ENCODE data around the gene CNTRL. TPM values are rescaled to one million over a fixed set of nuclear protein-coding genes. Genes with fewer than 3 reads are reported as not detected.
"Not testable (repeated sequence)": the region's sequence is repeated elsewhere in the genome, so short reads cannot be mapped to it uniquely, and the experiment has no call there.

CNTRL gene
- polyA plus RNA-seq, 1 of the 3 experiments (the other 2 are of a cell fraction), result 3.6 TPM

DNA sequence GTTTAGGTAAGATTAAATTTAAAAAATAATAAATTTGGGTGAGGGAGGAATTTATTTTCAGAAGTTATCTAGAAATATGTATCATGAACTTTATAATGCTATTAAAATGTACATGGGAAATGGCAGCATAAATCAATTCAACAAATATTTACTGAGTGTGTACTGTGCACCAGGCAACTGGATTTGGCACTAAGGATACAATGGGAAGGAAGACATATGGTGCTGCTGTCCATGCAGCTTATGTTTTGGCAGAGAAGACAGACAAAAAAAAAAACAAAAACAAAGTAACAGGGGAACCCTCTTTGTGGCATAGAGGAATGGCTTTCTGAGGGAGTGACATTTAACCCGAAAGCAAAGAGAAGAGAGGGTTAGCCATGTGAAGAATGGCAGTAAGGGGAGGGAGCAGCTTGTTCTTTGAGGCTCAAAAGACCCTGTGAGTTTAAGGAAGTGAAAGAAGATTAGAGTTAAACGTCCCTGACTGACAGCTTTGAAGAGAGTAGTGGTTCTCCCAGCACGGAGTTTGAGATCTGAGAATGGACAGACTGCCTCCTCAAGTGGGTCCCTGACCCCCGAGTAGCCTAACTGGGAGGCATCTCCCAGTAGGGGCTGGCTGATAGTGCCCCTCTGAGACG is 23.9 kb downstream of the CNTRL start:
- peaks cover 0 to 5% of the 10 kb centered on the region in 2 experiments; a peak in 2 of 4 replicates for H3K4me1 ChIP-seq (ENCODE audit: control insufficient read depth in 1 of 2, insufficient read depth in 2 of 2, low read depth in 1 of 2, low read length in 1 of 2)
- no peak overlapping the region for H3K27ac ChIP-seq (ENCODE audit: low read depth in 2 of 2, low read length in 1 of 2)
- peaks cover 4% of the 10 kb centered on the region for H3F3A ChIP-seq (replicated peaks; ENCODE audit: insufficient read depth)
- DNase-seq, result no peak
- no peak overlapping the region for H3K4me3 ChIP-seq (ENCODE audit: low read depth in 2 of 2, low read length in 1 of 2)
- ChIA-PET CTCF (no interaction called here), POLR2A (no interaction called here)
- WGBS (ENCODE audit: low lambda C conversion rate), result 90% methylated on average over 4 of the region's 5 CpGs
- no peak overlapping the region for H3K4me2 ChIP-seq
- H3K9me3 ChIP-seq, result no peaks in the 10 kb centered on the region
- H3K9me2 ChIP-seq, result no peaks in the 10 kb centered on the region
- no peaks in the 10 kb centered on the region for H4K20me1 ChIP-seq (ENCODE audit: insufficient read depth)
- TF ChIP-seq, protein P1, sequence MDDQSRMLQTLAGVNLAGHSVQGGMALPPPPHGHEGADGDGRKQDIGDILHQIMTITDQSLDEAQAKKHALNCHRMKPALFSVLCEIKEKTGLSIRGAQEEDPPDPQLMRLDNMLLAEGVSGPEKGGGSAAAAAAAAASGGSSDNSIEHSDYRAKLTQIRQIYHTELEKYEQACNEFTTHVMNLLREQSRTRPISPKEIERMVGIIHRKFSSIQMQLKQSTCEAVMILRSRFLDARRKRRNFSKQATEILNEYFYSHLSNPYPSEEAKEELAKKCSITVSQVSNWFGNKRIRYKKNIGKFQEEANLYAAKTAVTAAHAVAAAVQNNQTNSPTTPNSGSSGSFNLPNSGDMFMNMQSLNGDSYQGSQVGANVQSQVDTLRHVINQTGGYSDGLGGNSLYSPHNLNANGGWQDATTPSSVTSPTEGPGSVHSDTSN (IDR thresholded peaks at IDR 0.05), result no peak
- no peak for TF ChIP-seq JUND (IDR thresholded peaks at IDR 0.05)
- TF ChIP-seq, protein P2, sequence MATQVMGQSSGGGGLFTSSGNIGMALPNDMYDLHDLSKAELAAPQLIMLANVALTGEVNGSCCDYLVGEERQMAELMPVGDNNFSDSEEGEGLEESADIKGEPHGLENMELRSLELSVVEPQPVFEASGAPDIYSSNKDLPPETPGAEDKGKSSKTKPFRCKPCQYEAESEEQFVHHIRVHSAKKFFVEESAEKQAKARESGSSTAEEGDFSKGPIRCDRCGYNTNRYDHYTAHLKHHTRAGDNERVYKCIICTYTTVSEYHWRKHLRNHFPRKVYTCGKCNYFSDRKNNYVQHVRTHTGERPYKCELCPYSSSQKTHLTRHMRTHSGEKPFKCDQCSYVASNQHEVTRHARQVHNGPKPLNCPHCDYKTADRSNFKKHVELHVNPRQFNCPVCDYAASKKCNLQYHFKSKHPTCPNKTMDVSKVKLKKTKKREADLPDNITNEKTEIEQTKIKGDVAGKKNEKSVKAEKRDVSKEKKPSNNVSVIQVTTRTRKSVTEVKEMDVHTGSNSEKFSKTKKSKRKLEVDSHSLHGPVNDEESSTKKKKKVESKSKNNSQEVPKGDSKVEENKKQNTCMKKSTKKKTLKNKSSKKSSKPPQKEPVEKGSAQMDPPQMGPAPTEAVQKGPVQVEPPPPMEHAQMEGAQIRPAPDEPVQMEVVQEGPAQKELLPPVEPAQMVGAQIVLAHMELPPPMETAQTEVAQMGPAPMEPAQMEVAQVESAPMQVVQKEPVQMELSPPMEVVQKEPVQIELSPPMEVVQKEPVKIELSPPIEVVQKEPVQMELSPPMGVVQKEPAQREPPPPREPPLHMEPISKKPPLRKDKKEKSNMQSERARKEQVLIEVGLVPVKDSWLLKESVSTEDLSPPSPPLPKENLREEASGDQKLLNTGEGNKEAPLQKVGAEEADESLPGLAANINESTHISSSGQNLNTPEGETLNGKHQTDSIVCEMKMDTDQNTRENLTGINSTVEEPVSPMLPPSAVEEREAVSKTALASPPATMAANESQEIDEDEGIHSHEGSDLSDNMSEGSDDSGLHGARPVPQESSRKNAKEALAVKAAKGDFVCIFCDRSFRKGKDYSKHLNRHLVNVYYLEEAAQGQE (IDR thresholded peaks at IDR 0.05; ENCODE audit: low read depth, low read length), result no peak
- TF ChIP-seq FOSL2 (IDR thresholded peaks at IDR 0.05; ENCODE audit: borderline replicate concordance, low read depth), result no peak
- TF ChIP-seq CHD2 (IDR thresholded peaks at IDR 0.05; ENCODE audit: low read length, partially characterized antibody), result no peak
- TF ChIP-seq MXI1 (IDR thresholded peaks at IDR 0.05; ENCODE audit: low read depth, low read length), result no peak
- no peak for TF ChIP-seq RFX5 (IDR thresholded peaks at IDR 0.05; ENCODE audit: low read length)
- TF ChIP-seq EP300 (IDR thresholded peaks at IDR 0.05; ENCODE audit: borderline replicate concordance in 1 of 2, low read depth in 1 of 2, low read length in 1 of 2), result no peak
- TF ChIP-seq SMC3 (IDR thresholded peaks at IDR 0.05; ENCODE audit: low read depth, low read length), result no peak
- no peak for TF ChIP-seq FOXJ3 (CRISPR knock-in tag; IDR thresholded peaks at IDR 0.05)
- TF ChIP-seq MEF2A (IDR thresholded peaks at IDR 0.05; ENCODE audit: borderline replicate concordance, low read depth), result no peak
- TF ChIP-seq GABPA (IDR thresholded peaks at IDR 0.05; ENCODE audit: low read depth), result no peak
- TF ChIP-seq FOXM1 (IDR thresholded peaks at IDR 0.05; ENCODE audit: low read depth), result no peak
- TF ChIP-seq YY1 (IDR thresholded peaks at IDR 0.05; ENCODE audit: low read depth), result no peak
- TF ChIP-seq CTCF (IDR thresholded peaks at IDR 0.05), result no peak
- peaks cover 11 to 18% of the 10 kb centered on the region in 2 experiments for H3K36me3 ChIP-seq (replicated peaks in 1 of 2; ENCODE audit: control insufficient read depth in 1 of 2, insufficient read depth in 2 of 2, low read length in 1 of 2)
- H3K27me3 ChIP-seq (ENCODE audit: insufficient read depth), result no peaks in the 10 kb centered on the region
- no peak overlapping the region for H2AFZ ChIP-seq (ENCODE audit: low read depth)
- H3K79me2 ChIP-seq (ENCODE audit: insufficient read depth), result no peaks in the 10 kb centered on the region
- no peak overlapping the region for H3K9ac ChIP-seq

- H3K79me2 ChIP-seq (ENCODE audit: insufficient read depth); H2AFZ ChIP-seq (ENCODE audit: low read depth); DNase-seq; H3K4me2 ChIP-seq; H3K27ac ChIP-seq (ENCODE audit: low read depth in 2 of 2, low read length in 1 of 2); H3K4me1 ChIP-seq (ENCODE audit: control insufficient read depth in 1 of 2, insufficient read depth in 2 of 2, low read depth in 1 of 2, low read length in 1 of 2); H3K36me3 ChIP-seq (replicated peaks in 1 of 2; ENCODE audit: control insufficient read depth in 1 of 2, insufficient read depth in 2 of 2, low read length in 1 of 2); CTCF ChIA-PET; H4K20me1 ChIP-seq (ENCODE audit: insufficient read depth); H3K9me3 ChIP-seq; H3K27me3 ChIP-seq (ENCODE audit: insufficient read depth); H3K9me2 ChIP-seq; H3K9ac ChIP-seq; H3F3A ChIP-seq (replicated peaks; ENCODE audit: insufficient read depth); H3K4me3 ChIP-seq (ENCODE audit: low read depth in 2 of 2, low read length in 1 of 2); POLR2A ChIA-PET: not testable (repeated sequence)
- 94% methylated on average over 5 of the region's 5 CpGs for WGBS (ENCODE audit: low lambda C conversion rate)
Measured at GRCh38 chr9:121104054-121104453, 29.3 kb downstream of the CNTRL start.
